CD14-positive monocyte (primary cell): ENCODE measurements around the gene PTGDR2. TPM values are rescaled to one million over a fixed set of nuclear protein-coding genes. Genes with fewer than 3 reads are reported as not detected.

Experiments used
- DNase-seq, 3 donors: peaks; one replicate each; pipeline ENCODE4 v3.0.0-alpha.2; 2011 to 2022
- H2AFZ ChIP-seq: 2 replicates; pipeline ENCODE4 v1.6.0; 2012; ENCODE audit warnings: mild to moderate bottlenecking, low read depth, low read length, inconsistent platforms; ENCODE audit not compliant: insufficient read depth, poor library complexity, severe bottlenecking
- H3K27ac ChIP-seq, 2 donors: 1 replicate in 1 of 2; 2 replicates in 1 of 2; pipeline ENCODE4 v1.5.1; 2012 to 2013; ENCODE audit warnings: low read length in 2 of 2, control low read depth in 1 of 2, inconsistent platforms in 1 of 2, low read depth in 1 of 2, mild to moderate bottlenecking in 1 of 2
- H3K27me3 ChIP-seq, 2 donors: one replicate each; pipeline versions ENCODE4 v1.6.0 to v1.6.1; 2011 to 2013; ENCODE audit warnings: low read length in 2 of 2; ENCODE audit not compliant: control insufficient read depth in 2 of 2, insufficient read depth in 2 of 2
- H3K36me3 ChIP-seq, 2 donors: replicated peaks in 1 of 2; 1 replicate in 1 of 2; 2 replicates in 1 of 2; pipeline versions ENCODE4 v1.5.1 to v1.6.1; 2012 to 2013; ENCODE audit warnings: low read length in 2 of 2, control low read depth in 1 of 2, inconsistent platforms in 1 of 2, mild to moderate bottlenecking in 1 of 2; ENCODE audit not compliant: insufficient read depth in 2 of 2, control insufficient read depth in 1 of 2
- H3K4me1 ChIP-seq, 2 donors: 1 replicate in 1 of 2; 2 replicates in 1 of 2; pipeline versions ENCODE4 v1.5.1 to v1.6.1; 2012 to 2013; ENCODE audit warnings: low read length in 2 of 2, control low read depth in 1 of 2, inconsistent platforms in 1 of 2, mild to moderate bottlenecking in 1 of 2, moderate library complexity in 1 of 2; ENCODE audit not compliant: insufficient read depth in 2 of 2, control insufficient read depth in 1 of 2
- H3K4me2 ChIP-seq: replicated peaks from 2 replicates; pipeline ENCODE3; 2012; ENCODE audit warnings: low read length, moderate library complexity, mild to moderate bottlenecking; ENCODE audit not compliant: poor library complexity, severe bottlenecking; ENCODE audit errors: extremely low read depth
- H3K4me3 ChIP-seq, 3 experiments: fragments of 200-600 bp in 1 of 3; sonication (generic) in 1 of 3; replicated peaks in 1 of 3; 1 replicate in 2 of 3; 2 replicates in 1 of 3; pipeline ENCODE4 v1.5.1; 2011 to 2013; ENCODE audit warnings: low read length in 3 of 3, mild to moderate bottlenecking in 3 of 3, control low read depth in 2 of 3, low read depth in 2 of 3, inconsistent platforms in 1 of 3, moderate library complexity in 1 of 3
- H3K79me2 ChIP-seq: 2 replicates; pipeline ENCODE4 v1.6.0; 2012; ENCODE audit warnings: mild to moderate bottlenecking, control low read depth, inconsistent platforms, low read length, moderate library complexity; ENCODE audit not compliant: insufficient read depth
- H3K9ac ChIP-seq: 2 replicates; pipeline ENCODE4 v1.6.0; 2017; ENCODE audit warnings: low read length, mild to moderate bottlenecking; ENCODE audit not compliant: insufficient read depth, poor library complexity, severe bottlenecking
- H3K9me3 ChIP-seq, 2 donors: replicated peaks in 1 of 2; 1 replicate in 1 of 2; 2 replicates in 1 of 2; pipeline versions ENCODE4 v1.5.1 to v1.6.1; 2012 to 2013; ENCODE audit warnings: low read length in 2 of 2, control low read depth in 1 of 2; ENCODE audit not compliant: control insufficient read depth in 1 of 2, insufficient read depth in 1 of 2
- H4K20me1 ChIP-seq: 2 replicates; pipeline ENCODE4 v1.6.0; 2012; ENCODE audit warnings: mild to moderate bottlenecking, low read length, control low read depth, moderate library complexity; ENCODE audit not compliant: insufficient read depth
- H3K27ac Mint-ChIP-seq, 7 donors: one replicate each; pipeline ENCODE4 v1.8.0; 2020; ENCODE audit warnings: mild to moderate bottlenecking in 7 of 7, mixed read lengths in 7 of 7, moderate library complexity in 6 of 7, inconsistent platforms in 2 of 7
- H3K27me3 Mint-ChIP-seq, 3 donors: one replicate each; pipeline ENCODE4 v1.8.0; 2021 to 2022; ENCODE audit warnings: low read depth in 3 of 3, mild to moderate bottlenecking in 3 of 3, mixed read lengths in 3 of 3, moderate library complexity in 3 of 3, inconsistent platforms in 1 of 3
- H3K36me3 Mint-ChIP-seq, 2 donors: one replicate each; pipeline ENCODE4 v1.8.0; 2020; ENCODE audit warnings: mixed read lengths in 2 of 2, inconsistent platforms in 1 of 2, mild to moderate bottlenecking in 1 of 2
- H3K4me1 Mint-ChIP-seq: one replicate; pipeline ENCODE4 v1.8.0; 2020; ENCODE audit warnings: mild to moderate bottlenecking, mixed read lengths
- H3K4me3 Mint-ChIP-seq, 2 donors: one replicate each; pipeline ENCODE4 v1.8.0; 2020; ENCODE audit warnings: mild to moderate bottlenecking in 2 of 2, mixed read lengths in 2 of 2, moderate library complexity in 1 of 2
- H3K9me3 Mint-ChIP-seq, 7 donors: one replicate each; pipeline ENCODE4 v1.8.0; 2020 to 2022; ENCODE audit warnings: mixed read lengths in 7 of 7, mild to moderate bottlenecking in 6 of 7, moderate library complexity in 6 of 7, inconsistent platforms in 2 of 7
- WGBS: methylation state at CpG from one replicate; pipeline ENCODE4 v1.1.5; 2013; ENCODE audit warnings: missing lambda C conversion rate; ENCODE audit not compliant: insufficient coverage; 5-methylcytosine and 5-hydroxymethylcytosine counted together
- intact Hi-C, 2 donors: fragments of 100-400 bp; cut with micrococcal nuclease; formaldehyde crosslinking; loops; one replicate each; pipeline versions ENCODE4 v1.15.0 to v1.15.1; 2023
- polyA plus RNA-seq, 3 donors: library from polyadenylated mRNA; depleted of rRNA in 1 of 3; unstranded in 2 of 3; stranded (reverse) in 1 of 3; fragments of 300-500 nt in 2 of 3; fragments of >200 nt in 1 of 3; fragmentation: Illumina TruSeq in 2 of 3; gene quantifications; 1 replicate in 2 of 3; 2 replicates in 1 of 3; pipeline ENCODE4 v1.2.3, GENCODE V29; 2012 to 2021
- TF ChIP-seq, protein P1 (sequence below): fragments of 200-600 bp; IDR thresholded peaks from one replicate; pipeline ENCODE4 v1.8.0; 2022; ENCODE audit warnings: antibody characterized with exemption, mild to moderate bottlenecking

PTGDR2 gene
- polyA plus RNA-seq, 3 donors: 0.32 to 0.65 (median 0.46) TPM

DNA sequence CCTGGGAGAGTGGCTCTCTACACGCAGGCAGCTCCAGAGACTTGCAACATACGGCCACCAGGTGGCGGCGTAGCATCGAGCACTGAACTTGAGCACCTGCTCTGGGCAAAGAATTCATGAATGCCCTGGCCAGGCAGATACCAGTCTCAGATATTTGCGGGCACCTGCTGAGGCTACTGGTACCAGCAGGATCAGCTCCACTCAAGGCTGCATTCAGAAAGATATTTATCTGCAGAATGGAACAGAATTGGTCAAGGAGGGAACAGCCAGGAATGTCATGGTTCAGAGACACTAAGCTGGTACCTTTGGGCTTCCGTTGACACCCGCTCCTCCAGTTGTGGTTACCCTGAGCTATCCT lies 24.6 kb downstream of the PTGDR2 start:
- peak; percentile 68 to 79 (median 75) for DNase-seq
- no peaks in the 10 kb centered on the region for H3K36me3 ChIP-seq
- H3K9ac ChIP-seq: no peak overlapping the region
- no peak overlapping the region for H3K27ac ChIP-seq
- no peaks in the 10 kb centered on the region for H3K79me2 ChIP-seq
- H3K4me3 ChIP-seq: no peak overlapping the region
- TF ChIP-seq, protein P1, sequence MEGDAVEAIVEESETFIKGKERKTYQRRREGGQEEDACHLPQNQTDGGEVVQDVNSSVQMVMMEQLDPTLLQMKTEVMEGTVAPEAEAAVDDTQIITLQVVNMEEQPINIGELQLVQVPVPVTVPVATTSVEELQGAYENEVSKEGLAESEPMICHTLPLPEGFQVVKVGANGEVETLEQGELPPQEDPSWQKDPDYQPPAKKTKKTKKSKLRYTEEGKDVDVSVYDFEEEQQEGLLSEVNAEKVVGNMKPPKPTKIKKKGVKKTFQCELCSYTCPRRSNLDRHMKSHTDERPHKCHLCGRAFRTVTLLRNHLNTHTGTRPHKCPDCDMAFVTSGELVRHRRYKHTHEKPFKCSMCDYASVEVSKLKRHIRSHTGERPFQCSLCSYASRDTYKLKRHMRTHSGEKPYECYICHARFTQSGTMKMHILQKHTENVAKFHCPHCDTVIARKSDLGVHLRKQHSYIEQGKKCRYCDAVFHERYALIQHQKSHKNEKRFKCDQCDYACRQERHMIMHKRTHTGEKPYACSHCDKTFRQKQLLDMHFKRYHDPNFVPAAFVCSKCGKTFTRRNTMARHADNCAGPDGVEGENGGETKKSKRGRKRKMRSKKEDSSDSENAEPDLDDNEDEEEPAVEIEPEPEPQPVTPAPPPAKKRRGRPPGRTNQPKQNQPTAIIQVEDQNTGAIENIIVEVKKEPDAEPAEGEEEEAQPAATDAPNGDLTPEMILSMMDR: peak; percentile 91
- H3K4me1 ChIP-seq: peaks cover 23 to 27% of the 10 kb centered on the region in 2 donors
- no peak overlapping the region for H3K4me3 Mint-ChIP-seq
- no peak overlapping the region for H2AFZ ChIP-seq
- peaks cover 0 to 2% of the 10 kb centered on the region in 2 donors for H3K27me3 ChIP-seq
- H3K27ac Mint-ChIP-seq: peak overlapping the region in 1 of 7 donors; percentile 65
- H3K4me2 ChIP-seq: no peak overlapping the region
- intact Hi-C loops: loop anchor here (1.0 to 10.0 kb wide), 4 partner anchors 56 to 304 kb away; no protein-coding TSS in a partner anchor
- H4K20me1 ChIP-seq: no peaks in the 10 kb centered on the region
- no peaks in the 10 kb centered on the region for H3K36me3 Mint-ChIP-seq
- peaks cover 2 to 5% (median 3%) of the 10 kb centered on the region in 3 donors for H3K27me3 Mint-ChIP-seq
- peaks cover 0 to 3% (median 0%) of the 10 kb centered on the region in 7 donors for H3K9me3 Mint-ChIP-seq
- peaks cover 26% of the 10 kb centered on the region for H3K4me1 Mint-ChIP-seq
- no peaks in the 10 kb centered on the region for H3K9me3 ChIP-seq
- 25% methylated on average over 8 of the region's 8 CpGs for WGBS

DNA sequence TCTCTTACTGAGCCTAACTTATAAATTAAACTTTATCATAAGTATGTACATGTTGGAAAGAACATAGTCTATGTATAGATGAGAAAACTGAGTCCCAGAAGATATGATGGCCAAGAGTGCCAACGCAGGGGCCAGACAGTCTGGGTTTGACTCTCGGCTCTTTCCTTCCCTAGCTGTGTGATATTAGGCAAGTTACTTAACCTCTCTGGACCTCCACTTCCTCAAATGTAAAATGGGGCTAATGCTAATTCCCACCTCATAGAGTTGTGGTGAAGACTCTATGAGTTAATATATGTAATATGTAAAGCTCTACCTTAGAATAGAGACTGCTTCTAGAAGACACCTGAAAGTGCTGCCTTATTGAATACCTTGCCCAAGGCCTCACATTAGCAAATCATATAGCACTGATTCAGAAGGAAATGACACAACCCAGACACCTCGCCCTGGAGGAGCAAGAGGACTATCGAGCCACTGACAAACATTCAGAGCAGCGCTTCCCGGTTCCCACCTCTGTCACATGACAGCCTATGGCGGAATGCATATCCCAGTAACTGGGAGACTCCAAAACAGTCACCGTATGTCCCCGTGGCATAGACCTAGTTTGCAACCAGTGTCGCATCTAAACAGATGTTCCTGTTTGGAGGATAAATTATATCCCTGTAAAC lies 25.1 kb downstream of the PTGDR2 start:
- peaks cover 0 to 2% of the 10 kb centered on the region in 2 donors for H3K27me3 ChIP-seq
- no peak overlapping the region for H3K4me2 ChIP-seq
- 21% methylated on average over 8 of the region's 10 CpGs for WGBS
- no peaks in the 10 kb centered on the region for H3K36me3 Mint-ChIP-seq
- intact Hi-C loops: loop anchor here (1.0 to 10.0 kb wide), 4 partner anchors 57 to 304 kb away; no protein-coding TSS in a partner anchor
- H3K79me2 ChIP-seq: no peaks in the 10 kb centered on the region
- H3K4me3 Mint-ChIP-seq: no peak overlapping the region
- H3K27ac ChIP-seq: no peak overlapping the region
- peak overlapping the region in 2 of 7 donors; percentile 65 to 80 for H3K27ac Mint-ChIP-seq
- no peaks in the 10 kb centered on the region for H3K36me3 ChIP-seq
- TF ChIP-seq, protein P1: no peak
- H3K9me3 Mint-ChIP-seq: peaks cover 0 to 3% (median 0%) of the 10 kb centered on the region in 7 donors
- H3K4me3 ChIP-seq: no peak overlapping the region
- H2AFZ ChIP-seq: no peak overlapping the region
- H3K27me3 Mint-ChIP-seq: peaks cover 2 to 5% (median 3%) of the 10 kb centered on the region in 3 donors
- DNase-seq: peak in 1 of 3 donors; percentile 75
- peaks cover 17 to 22% of the 10 kb centered on the region in 2 donors for H3K4me1 ChIP-seq
- H3K9ac ChIP-seq: no peak overlapping the region
- H4K20me1 ChIP-seq: no peaks in the 10 kb centered on the region
- H3K9me3 ChIP-seq: no peaks in the 10 kb centered on the region
- peaks cover 21% of the 10 kb centered on the region for H3K4me1 Mint-ChIP-seq
